Mesenchymal stem cell (in vitro differentiated cells and primary cell): Measurements from ENCODE around the gene AGAP1.
"Not testable (repeated sequence)": the region's sequence is repeated elsewhere in the genome, so short reads cannot be mapped to it uniquely, and the experiment has no call there.

Source experiments
- DNase-seq: peaks from one replicate; pipeline ENCODE4 v3.0.0-alpha.2; 2013
- H2AFZ ChIP-seq: one replicate; pipeline ENCODE4 v1.6.1; 2013; ENCODE audit warnings: low read depth, mild to moderate bottlenecking, control low read depth, inconsistent platforms, low read length, moderate library complexity
- H2AK5ac ChIP-seq: 2 replicates; pipeline ENCODE4 v1.6.1; 2013; ENCODE audit warnings: low read length, moderate library complexity, mild to moderate bottlenecking, inconsistent platforms; ENCODE audit not compliant: severe bottlenecking
- H2BK120ac ChIP-seq: one replicate; pipeline ENCODE4 v1.6.1; 2013; ENCODE audit warnings: low read depth, mild to moderate bottlenecking, inconsistent platforms, low read length, moderate library complexity
- H2BK12ac ChIP-seq, 2 experiments: one replicate each; pipeline ENCODE4 v1.6.1; 2013; ENCODE audit warnings: inconsistent platforms in 2 of 2, low read length in 2 of 2, mild to moderate bottlenecking in 2 of 2, moderate library complexity in 2 of 2, control low read depth in 1 of 2
- H2BK15ac ChIP-seq: one replicate; pipeline ENCODE4 v1.6.1; 2013; ENCODE audit warnings: mild to moderate bottlenecking, low read depth, inconsistent platforms; ENCODE audit not compliant: poor library complexity, severe bottlenecking
- H2BK5ac ChIP-seq: 2 replicates; pipeline ENCODE4 v1.6.1; 2013; ENCODE audit warnings: low read depth, mild to moderate bottlenecking, low read length, control low read depth, inconsistent platforms; ENCODE audit not compliant: poor library complexity, severe bottlenecking
- H3K14ac ChIP-seq, 2 experiments: one replicate each; pipeline ENCODE4 v1.6.1; 2013; ENCODE audit warnings: inconsistent platforms in 2 of 2, low read length in 2 of 2, control low read depth in 1 of 2, mild to moderate bottlenecking in 1 of 2, moderate library complexity in 1 of 2
- H3K18ac ChIP-seq, 2 experiments: one replicate each; pipeline ENCODE4 v1.6.1; 2013; ENCODE audit warnings: inconsistent platforms in 2 of 2, low read length in 2 of 2, control low read depth in 1 of 2, low read depth in 1 of 2, mild to moderate bottlenecking in 1 of 2
- H3K23ac ChIP-seq, 2 experiments: one replicate each; pipeline ENCODE4 v1.6.1; 2013; ENCODE audit warnings: inconsistent platforms in 2 of 2, low read length in 2 of 2, mild to moderate bottlenecking in 2 of 2, moderate library complexity in 2 of 2, control low read depth in 1 of 2
- H3K27ac ChIP-seq: 2 replicates; pipeline ENCODE4 v1.5.1; 2013; ENCODE audit warnings: mild to moderate bottlenecking, moderate library complexity, low read length, control low read depth, inconsistent platforms; ENCODE audit not compliant: poor library complexity, severe bottlenecking
- H3K27me3 ChIP-seq, 2 experiments: 2 replicates each; pipeline versions ENCODE4 v1.6.1 to v1.7.0; 2013; ENCODE audit warnings: low read length in 2 of 2, mild to moderate bottlenecking in 2 of 2, moderate library complexity in 2 of 2, control low read depth in 1 of 2, inconsistent platforms in 1 of 2; ENCODE audit not compliant: control insufficient read depth in 1 of 2, insufficient read depth in 1 of 2
- H3K36me3 ChIP-seq, 2 experiments: 2 replicates each; pipeline versions ENCODE4 v1.6.1 to v1.7.0; 2013; ENCODE audit warnings: low read length in 2 of 2, control low read depth in 1 of 2, inconsistent platforms in 1 of 2, low read depth in 1 of 2, mild to moderate bottlenecking in 1 of 2; ENCODE audit not compliant: insufficient read depth in 2 of 2, control insufficient read depth in 1 of 2
- H3K4ac ChIP-seq, 2 experiments: one replicate each; pipeline ENCODE4 v1.6.1; 2013; ENCODE audit warnings: inconsistent platforms in 2 of 2, low read length in 2 of 2, mild to moderate bottlenecking in 2 of 2, moderate library complexity in 2 of 2, control low read depth in 1 of 2, low read depth in 1 of 2
- H3K4me1 ChIP-seq: 2 replicates; pipeline ENCODE4 v1.6.1; 2013; ENCODE audit warnings: low read depth, low read length, control low read depth; ENCODE audit not compliant: control insufficient read depth, insufficient read depth
- H3K4me2 ChIP-seq: 2 replicates; pipeline ENCODE4 v1.6.1; 2013; ENCODE audit warnings: low read length, mild to moderate bottlenecking, inconsistent platforms; ENCODE audit not compliant: poor library complexity, severe bottlenecking
- H3K4me3 ChIP-seq, 2 experiments: 2 replicates each; pipeline versions ENCODE4 v1.5.1 to v1.7.0; 2013; ENCODE audit warnings: low read length in 2 of 2, mild to moderate bottlenecking in 2 of 2, control low read depth in 1 of 2, low read depth in 1 of 2; ENCODE audit not compliant: insufficient read depth in 1 of 2
- H3K79me1 ChIP-seq: replicated peaks from 2 replicates; pipeline ENCODE4 v1.6.1; 2013; ENCODE audit warnings: mild to moderate bottlenecking, control low read depth, low read length, inconsistent platforms; ENCODE audit not compliant: poor library complexity, severe bottlenecking
- H3K9ac ChIP-seq: 2 replicates; pipeline ENCODE4 v1.7.0; 2013; ENCODE audit warnings: mild to moderate bottlenecking, low read length, moderate library complexity
- H3K9me3 ChIP-seq: 2 replicates; pipeline ENCODE4 v1.7.0; 2013; ENCODE audit warnings: mild to moderate bottlenecking, low read length; ENCODE audit not compliant: control insufficient read depth
- H4K8ac ChIP-seq: one replicate; pipeline ENCODE4 v1.6.1; 2013; ENCODE audit warnings: inconsistent platforms, mild to moderate bottlenecking, low read length, moderate library complexity
- H4K91ac ChIP-seq: one replicate; pipeline ENCODE4 v1.6.1; 2013; ENCODE audit warnings: mild to moderate bottlenecking, low read length, inconsistent platforms
- WGBS: methylation state at CpG from one replicate; pipeline ENCODE4 v1.1.7; 2013; ENCODE audit warnings: mixed read lengths; 5-methylcytosine and 5-hydroxymethylcytosine counted together

Gene AGAP1

DNA sequence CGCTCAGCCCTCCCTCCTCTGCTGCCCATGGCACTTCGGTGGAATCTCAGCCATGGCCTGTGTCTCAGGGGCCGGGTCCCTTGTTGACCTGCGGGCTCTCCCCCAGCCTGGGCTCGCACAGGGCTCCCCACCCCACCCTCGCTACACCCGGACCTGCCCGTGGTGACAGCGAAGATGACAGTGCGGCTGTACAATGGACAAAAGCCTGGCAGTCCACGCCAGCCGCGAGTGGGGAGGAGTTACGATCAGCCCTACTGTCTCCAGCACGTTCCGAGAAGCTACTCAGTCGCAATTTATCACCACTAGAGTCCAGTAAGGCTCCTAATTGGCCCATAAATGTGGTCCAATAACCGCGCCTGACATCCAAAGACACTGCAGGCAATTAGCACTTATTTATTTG, 642.7 kb downstream of the AGAP1 start:
- Histone ChIP-seq H2AK5ac (no peak overlapping the region), H3K9ac (no peak overlapping the region), H3K36me3 (peaks cover 0 to 4% of the 10 kb centered on the region in 2 experiments), H2BK15ac (no peak overlapping the region), H3K27ac (no peak overlapping the region), H2BK120ac (no peak overlapping the region), H3K79me1 (no peaks in the 10 kb centered on the region), H3K18ac (no peak overlapping the region), H2AFZ (no peak overlapping the region), H3K23ac (no peak overlapping the region), H2BK12ac (no peak overlapping the region), H3K4ac (no peak overlapping the region), H2BK5ac (no peak overlapping the region), H3K14ac (no peak overlapping the region), H3K27me3 (peaks cover 0 to 6% of the 10 kb centered on the region in 2 experiments), H3K4me2 (no peak overlapping the region), H3K9me3 (no peaks in the 10 kb centered on the region), H4K91ac (no peak overlapping the region), H3K4me1 (no peaks in the 10 kb centered on the region), H3K4me3 (no peak overlapping the region), H4K8ac (no peak overlapping the region)
- WGBS: 90% methylated on average over 19 of the region's 19 CpGs
- DNase-seq: no peak

DNA sequence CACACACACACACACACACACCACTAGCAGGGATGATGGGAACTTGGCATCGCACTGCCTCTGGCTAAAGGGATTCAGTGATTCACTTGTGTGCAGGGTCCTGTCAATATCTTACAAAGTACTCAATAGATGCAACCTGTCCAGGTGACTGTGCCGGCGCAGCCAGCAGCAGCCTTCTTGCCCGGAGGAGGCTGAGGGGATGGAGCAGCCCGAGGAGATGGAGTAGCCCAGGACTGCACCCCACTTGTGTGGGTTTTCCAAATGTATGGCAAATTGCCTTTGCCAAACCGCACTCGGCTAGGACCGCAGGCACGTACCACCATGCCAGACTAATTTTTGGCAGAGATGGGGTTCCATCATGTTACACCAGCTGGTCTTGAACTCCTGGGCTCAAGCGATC, 643.2 kb downstream of the AGAP1 start:
- H3K14ac ChIP-seq: no peak overlapping the region

DNA sequence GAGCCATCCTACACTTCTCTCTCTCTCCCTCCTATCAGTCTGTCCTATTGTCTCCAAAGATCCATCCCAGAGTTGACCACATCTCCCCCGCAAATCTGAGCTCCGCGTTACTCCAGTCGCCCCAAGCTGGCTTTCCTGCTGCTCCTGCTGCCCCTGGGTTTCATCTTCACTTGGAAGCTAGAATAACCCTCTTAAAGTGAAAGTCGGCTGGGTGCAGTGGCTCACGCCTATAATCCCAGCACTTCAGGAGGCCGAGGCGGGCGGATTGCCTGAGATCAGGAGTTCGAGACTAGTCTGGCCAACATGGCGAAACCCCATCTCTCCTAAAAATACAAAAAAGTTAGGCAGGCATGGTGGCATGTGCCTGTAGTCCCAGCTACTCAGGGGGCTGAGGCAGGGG, 647.8 kb downstream of the AGAP1 start:
- H4K8ac ChIP-seq, H3K4me1 ChIP-seq, H2BK15ac ChIP-seq, H2AK5ac ChIP-seq, H3K23ac ChIP-seq, H3K18ac ChIP-seq, DNase-seq, H3K4me2 ChIP-seq, H3K14ac ChIP-seq, H3K9ac ChIP-seq, H3K4ac ChIP-seq, H3K4me3 ChIP-seq, H2BK120ac ChIP-seq, H3K9me3 ChIP-seq, H3K79me1 ChIP-seq, H2BK5ac ChIP-seq, H2BK12ac ChIP-seq, H3K36me3 ChIP-seq, H2AFZ ChIP-seq, H4K91ac ChIP-seq, H3K27ac ChIP-seq: not testable (repeated sequence)
- 92% methylated on average over 9 of the region's 11 CpGs for WGBS
- peaks cover 0 to 32% of the 10 kb centered on the region in 2 experiments for H3K27me3 ChIP-seq

More for the DNA sequence above, 643.2 kb downstream of the AGAP1 start:
- no peak overlapping the region for H2BK12ac ChIP-seq
- H3K23ac ChIP-seq: no peak overlapping the region
- no peak overlapping the region for H4K8ac ChIP-seq
- no peak overlapping the region for H3K9ac ChIP-seq
- no peak overlapping the region for H2BK15ac ChIP-seq
- H3K27me3 ChIP-seq: peaks cover 0 to 7% of the 10 kb centered on the region in 2 experiments
- no peak overlapping the region for H2BK5ac ChIP-seq
- no peaks in the 10 kb centered on the region for H3K4me1 ChIP-seq
- H2AFZ ChIP-seq: no peak overlapping the region
- peaks cover 0 to 4% of the 10 kb centered on the region in 2 experiments for H3K36me3 ChIP-seq
- no peak overlapping the region for H3K18ac ChIP-seq
- H3K4me2 ChIP-seq: no peak overlapping the region
- H2BK120ac ChIP-seq: no peak overlapping the region
- H3K9me3 ChIP-seq: no peaks in the 10 kb centered on the region
- H3K4ac ChIP-seq: no peak overlapping the region
- no peak for DNase-seq
- H3K27ac ChIP-seq: no peak overlapping the region
- H2AK5ac ChIP-seq: no peak overlapping the region
- no peak overlapping the region for H4K91ac ChIP-seq
- no peak overlapping the region for H3K4me3 ChIP-seq
- H3K79me1 ChIP-seq: no peaks in the 10 kb centered on the region
- 97% methylated on average over 9 of the region's 10 CpGs for WGBS

DNA sequence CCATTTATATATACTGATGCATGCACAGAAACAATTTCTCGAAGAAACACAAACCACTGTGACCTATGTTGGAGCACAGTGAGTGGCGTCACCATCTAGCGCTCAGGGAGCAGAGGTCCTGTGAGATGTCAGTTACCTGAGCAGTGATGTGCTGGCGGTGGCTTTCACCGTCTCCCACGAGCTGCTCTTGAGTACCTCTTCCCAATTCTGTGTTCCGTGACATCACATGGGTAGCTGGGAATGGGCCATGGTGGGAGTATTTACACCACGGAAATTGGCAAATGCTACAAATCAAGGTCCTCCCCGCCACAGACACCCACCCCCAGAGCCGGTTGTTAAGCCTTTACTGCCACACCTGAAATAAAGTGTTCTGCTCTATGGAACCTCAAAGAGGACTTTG, 650.0 kb downstream of the AGAP1 start:
- Histone ChIP-seq H3K27ac (no peak overlapping the region), H2BK15ac (no peak overlapping the region), H3K27me3 (peaks cover 0 to 32% of the 10 kb centered on the region in 2 experiments), H3K18ac (no peak overlapping the region), H3K9me3 (no peaks in the 10 kb centered on the region), H2BK5ac (no peak overlapping the region), H3K4me2 (no peak overlapping the region), H3K4me1 (no peaks in the 10 kb centered on the region), H3K36me3 (no peaks in the 10 kb centered on the region), H4K8ac (no peak overlapping the region), H3K4me3 (no peak overlapping the region), H2BK12ac (no peak overlapping the region), H2AFZ (no peak overlapping the region), H2BK120ac (no peak overlapping the region), H2AK5ac (no peak overlapping the region), H4K91ac (no peak overlapping the region), H3K9ac (no peak overlapping the region), H3K23ac (no peak overlapping the region), H3K79me1 (no peaks in the 10 kb centered on the region), H3K14ac (no peak overlapping the region), H3K4ac (no peak overlapping the region)
- no peak for DNase-seq
- 93% methylated on average over 10 of the region's 10 CpGs for WGBS
